Psoas muscle (tissue), 8 donors: ENCODE measurements around the gene VPS33B. TPM values are rescaled to one million over a fixed set of nuclear protein-coding genes. Genes with fewer than 3 reads are reported as not detected.
A peak's percentile ranks its signal among the peaks of the same experiment; 100 is the strongest.

Experiments used
- ATAC-seq, 4 donors: fragments of 200-7000 bp; cut with Tn5 transposase; one replicate each; pipeline ENCODE4 v1.9.1; 2020; ENCODE audit warnings: moderate library complexity in 3 of 4, mild to moderate bottlenecking in 2 of 4
- DNase-seq, 2 donors: peaks; one replicate each; pipeline ENCODE4 v3.0.0-alpha.2; 2020
- H3K27ac ChIP-seq: fragments of 200-600 bp; one replicate; pipeline ENCODE4 v1.8.0; 2022
- H3K27me3 ChIP-seq, 3 donors: fragments of 200-600 bp in 1 of 3; one replicate each; pipeline versions ENCODE4 v1.6.1 to v1.8.0; 2013 to 2022; ENCODE audit warnings: low read length in 2 of 3, mild to moderate bottlenecking in 2 of 3, moderate library complexity in 1 of 3; ENCODE audit not compliant: insufficient read depth in 3 of 3
- H3K36me3 ChIP-seq, 2 donors: fragments of 200-600 bp in 1 of 2; one replicate each; pipeline versions ENCODE4 v1.6.1 to v1.8.0; 2013 to 2022; ENCODE audit warnings: low read depth in 1 of 2, mild to moderate bottlenecking in 1 of 2, moderate library complexity in 1 of 2; ENCODE audit not compliant: insufficient read depth in 1 of 2
- H3K4me1 ChIP-seq: fragments of 200-600 bp; one replicate; pipeline ENCODE4 v1.8.0; 2022
- H3K4me3 ChIP-seq: fragments of 200-600 bp; one replicate; pipeline ENCODE4 v1.8.0; 2022; ENCODE audit warnings: mild to moderate bottlenecking
- H3K9me3 ChIP-seq: fragments of 200-600 bp; one replicate; pipeline ENCODE4 v1.8.0; 2022
- CTCF ChIP-seq: fragments of 200-600 bp; IDR thresholded peaks from one replicate; pipeline ENCODE4 v1.8.0; 2022; ENCODE audit warnings: antibody characterized with exemption
- WGBS, 3 donors: extraction: QIAGEN DNeasy Blood & Tissue Kit; methylation state at CpG; one replicate each; pipeline versions ENCODE4 v1.1.6 to v1.1.7; 2013; 5-methylcytosine and 5-hydroxymethylcytosine counted together
- intact Hi-C, 2 donors: fragments of 100-400 bp; cut with DNase I; formaldehyde crosslinking; loops; one replicate each; pipeline versions ENCODE4 v1.11.0 to v1.14.2; 2022
- polyA plus RNA-seq, 3 donors: library from polyadenylated mRNA; stranded (reverse); fragments of 200-250 nt; gene quantifications; one replicate each; pipeline ENCODE4 v1.2.3, GENCODE V29; 2013
- total RNA-seq, 4 donors: library from RNA; stranded (reverse); fragmentation: NEBNext Ultra II Directional in 2 of 4; extraction: Animal tissue kit (Norgen Biotek cat#: 25700) in 2 of 4; gene quantifications; one replicate each; pipeline versions ENCODE4 v1.2.1 to v1.2.4, GENCODE V29; 2021 to 2023
- donor health status: healthy with polysubstance abuse.
- donor health status: DM: no; HTN: no; CAD: no; lungs with moderate emphysema.
- donor health status: Bipolar disorder and iron deficiency.
- donor health status: healthy.
- donor health status: DM: yes; HTN: yes; CAD: no.
- donor health status: DM: no; HTN: no; CAD: no.
- donor health status: DM: no; HTN: no; CAD: no.
- donor health status: DM: yes; HTN: yes; CAD: no.

The VPS33B gene
- total and polyA plus RNA-seq, 7 donors, result 3.2 to 7.5 (median 4.9) TPM

DNA sequence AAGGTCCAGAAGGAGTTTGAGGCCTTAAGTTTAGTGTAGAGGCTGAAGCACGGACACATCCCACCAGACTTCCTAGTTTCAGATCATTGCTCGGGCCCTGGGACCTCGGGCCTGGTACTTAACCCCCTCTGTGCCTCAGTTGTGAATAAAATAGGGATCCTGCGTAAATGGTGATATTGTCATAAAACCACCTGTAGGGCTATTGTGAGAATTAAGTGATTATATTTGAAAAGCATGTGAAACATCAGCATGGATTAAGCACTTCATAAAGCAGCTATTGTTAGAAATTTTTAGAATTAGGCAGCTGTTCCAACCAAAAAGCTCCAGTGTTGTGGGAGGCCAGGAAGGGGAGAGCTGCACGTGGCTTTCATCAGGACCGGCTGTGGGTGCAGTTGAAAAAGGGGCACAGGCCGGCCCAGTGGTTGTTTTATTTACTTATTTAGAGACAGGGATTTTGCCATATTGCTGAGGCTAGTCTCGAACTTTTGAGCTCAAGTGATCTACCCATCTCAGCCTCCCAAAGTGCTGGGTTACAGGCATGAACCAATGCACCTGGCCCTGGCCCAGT lies 63.3 kb downstream of the VPS33B start:
- no peaks in the 10 kb centered on the region for H3K27me3 ChIP-seq
- no peaks in the 10 kb centered on the region for H3K9me3 ChIP-seq
- H3K4me3 ChIP-seq, result no peak overlapping the region
- peaks cover 6 to 36% of the 10 kb centered on the region in 2 donors for H3K36me3 ChIP-seq
- peak overlapping the region; percentile 63 for H3K27ac ChIP-seq
- DNase-seq, result no peak
- intact Hi-C loops, result loop anchor here (5.0 kb wide), 4 partner anchors 33 to 313 kb away; partner anchors contain the start of gene PRC1 (in 1 of the 2)
- ATAC-seq, result no peak
- 53 to 68% (median 55%) methylated on average over 8 of the region's 8 CpGs for WGBS, 3 donors
- no peak for TF ChIP-seq CTCF
- H3K4me1 ChIP-seq, result peaks cover 28% of the 10 kb centered on the region

- ATAC-seq (no peak), DNase-seq (no peak)
- no peaks in the 10 kb centered on the region for H3K27me3 ChIP-seq
- no peak for TF ChIP-seq CTCF
- whole genome bisulfite sequencing, 3 donors, result 57 to 73% (median 58%) methylated on average over 6 of the region's 6 CpGs
- peaks cover 2 to 37% of the 10 kb centered on the region in 2 donors for H3K36me3 ChIP-seq
- H3K4me1 ChIP-seq, result peaks cover 28% of the 10 kb centered on the region
- peak overlapping the region; percentile 66 for H3K4me3 ChIP-seq
- intact Hi-C loops, result loop anchor here (2.0 to 5.0 kb wide), 6 partner anchors 35 to 315 kb away; partner anchors contain the start of gene PRC1 (in 1 of the 2)
- H3K27ac ChIP-seq, result peak overlapping the region; percentile 61
- H3K9me3 ChIP-seq, result no peaks in the 10 kb centered on the region
These were observed 64.6 kb downstream of the VPS33B start for GRCh38 chr15:90957791-90958190.

DNA sequence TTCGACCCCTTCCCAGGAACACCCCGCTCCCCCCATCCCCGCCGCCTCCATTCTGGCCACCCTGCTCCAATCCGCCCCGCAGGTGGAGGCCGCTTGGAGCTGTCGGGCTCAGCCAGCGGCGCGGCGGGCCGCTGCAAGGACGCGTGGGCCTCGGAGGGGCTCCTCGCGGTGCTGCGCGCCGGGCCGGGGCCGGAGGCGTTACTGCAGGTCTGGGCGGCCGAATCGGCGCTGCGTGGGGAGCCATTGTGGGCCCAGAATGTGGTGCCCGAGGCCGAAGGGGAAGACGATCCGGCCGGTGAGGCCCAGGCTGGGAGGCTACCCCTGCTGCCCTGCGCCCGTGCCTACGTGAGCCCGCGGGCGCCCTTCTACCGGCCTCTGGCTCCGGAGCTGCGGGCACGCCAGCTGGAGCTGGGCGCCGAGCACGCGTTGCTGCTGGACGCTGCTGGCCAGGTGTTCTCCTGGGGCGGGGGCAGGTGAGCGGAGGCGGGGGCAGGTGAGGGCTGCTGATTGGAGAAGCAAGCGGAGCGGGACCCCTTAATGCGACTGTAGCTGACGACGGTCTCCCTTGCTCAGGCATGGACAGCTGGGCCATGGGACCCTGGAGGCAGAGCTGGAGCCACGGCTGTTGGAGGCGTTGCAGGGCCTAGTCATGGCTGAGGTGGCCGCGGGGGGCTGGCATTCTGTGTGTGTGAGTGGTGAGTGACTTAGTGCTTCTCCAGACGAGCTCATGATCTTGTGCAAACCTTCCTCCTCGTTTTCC lies 65.2 kb downstream of the VPS33B start:
- Histone ChIP-seq H3K4me3 (peak overlapping the region; percentile 66), H3K36me3 (peaks cover 2 to 37% of the 10 kb centered on the region in 2 donors), H3K27me3 (no peaks in the 10 kb centered on the region), H3K9me3 (no peaks in the 10 kb centered on the region), H3K27ac (peak overlapping the region; percentile 61), H3K4me1 (peaks cover 28% of the 10 kb centered on the region)
- ATAC-seq (peak; percentile 5 to 29 (median 12)), DNase-seq (no peak)
- TF ChIP-seq CTCF, result no peak
- WGBS, 3 donors, result 9 to 22% (median 12%) methylated on average over 40 to 63 of the region's 63 CpGs
- intact Hi-C loops, result loop anchor here (2.0 to 5.0 kb wide), 6 partner anchors 35 to 315 kb away; partner anchors contain the start of gene PRC1 (in 1 of the 2)

DNA sequence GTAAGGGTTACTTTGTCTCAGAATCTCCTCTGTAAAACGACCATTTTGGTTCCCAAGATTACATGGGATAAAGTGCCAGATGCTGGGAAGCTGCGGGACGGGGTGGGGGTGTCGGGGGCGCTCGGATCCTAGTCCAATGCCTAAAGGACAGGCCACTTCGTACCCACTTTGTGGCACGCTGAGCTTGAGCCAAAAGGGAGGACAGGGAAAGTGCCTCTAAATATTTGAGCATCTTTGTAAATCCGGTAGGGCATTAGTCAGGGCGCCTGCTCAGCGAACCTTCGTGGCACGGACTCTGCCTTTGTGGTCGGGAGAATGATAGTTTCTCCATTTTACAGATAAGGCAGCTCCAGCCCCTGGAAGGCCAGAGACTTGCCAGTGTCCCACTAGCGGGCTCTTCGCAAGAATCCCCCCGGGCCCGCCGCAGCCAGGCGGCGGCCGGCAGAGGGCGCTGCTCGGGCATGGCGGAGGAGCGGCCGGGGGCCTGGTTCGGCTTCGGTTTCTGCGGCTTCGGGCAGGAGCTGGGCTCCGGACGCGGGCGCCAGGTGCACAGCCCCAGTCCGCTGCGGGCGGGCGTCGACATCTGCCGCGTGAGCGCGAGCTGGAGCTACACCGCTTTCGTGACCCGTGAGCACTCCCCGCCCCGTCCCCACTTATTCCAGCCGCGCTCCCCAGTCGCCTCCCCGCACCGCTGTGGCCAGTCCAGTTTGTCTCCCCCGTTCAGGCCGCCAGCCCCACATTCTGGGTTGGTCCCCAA lies 65.9 kb downstream of the VPS33B start:
- DNase-seq (peak; percentile 81 to 91), ATAC-seq (peak; percentile 47 to 64 (median 60))
- H3K27ac ChIP-seq, result peak overlapping the region; percentile 61
- H3K4me3 ChIP-seq, result peak overlapping the region; percentile 66
- peaks cover 28% of the 10 kb centered on the region for H3K4me1 ChIP-seq
- 4 to 5% (median 5%) methylated on average over 45 to 56 of the region's 56 CpGs for WGBS, 3 donors
- peak; percentile 93 for TF ChIP-seq CTCF
- intact Hi-C loops, result loop anchor here (2.0 to 5.0 kb wide), 6 partner anchors 36 to 316 kb away; partner anchors contain the start of gene PRC1 (in 1 of the 2)
- peaks cover 2 to 37% of the 10 kb centered on the region in 2 donors for H3K36me3 ChIP-seq
- H3K9me3 ChIP-seq, result no peaks in the 10 kb centered on the region
- H3K27me3 ChIP-seq, result no peaks in the 10 kb centered on the region
